ENCODE data around the gene KBTBD13. TPM values are rescaled to one million over a fixed set of nuclear protein-coding genes. Genes with fewer than 3 reads are reported as not detected.
A peak's percentile ranks its signal among the peaks of the same experiment; 100 is the strongest.

KBTBD13 gene
- polyA plus RNA-seq (2012; ENCODE audit: low read depth, missing spikeins) = 0.22 TPM

DNA sequence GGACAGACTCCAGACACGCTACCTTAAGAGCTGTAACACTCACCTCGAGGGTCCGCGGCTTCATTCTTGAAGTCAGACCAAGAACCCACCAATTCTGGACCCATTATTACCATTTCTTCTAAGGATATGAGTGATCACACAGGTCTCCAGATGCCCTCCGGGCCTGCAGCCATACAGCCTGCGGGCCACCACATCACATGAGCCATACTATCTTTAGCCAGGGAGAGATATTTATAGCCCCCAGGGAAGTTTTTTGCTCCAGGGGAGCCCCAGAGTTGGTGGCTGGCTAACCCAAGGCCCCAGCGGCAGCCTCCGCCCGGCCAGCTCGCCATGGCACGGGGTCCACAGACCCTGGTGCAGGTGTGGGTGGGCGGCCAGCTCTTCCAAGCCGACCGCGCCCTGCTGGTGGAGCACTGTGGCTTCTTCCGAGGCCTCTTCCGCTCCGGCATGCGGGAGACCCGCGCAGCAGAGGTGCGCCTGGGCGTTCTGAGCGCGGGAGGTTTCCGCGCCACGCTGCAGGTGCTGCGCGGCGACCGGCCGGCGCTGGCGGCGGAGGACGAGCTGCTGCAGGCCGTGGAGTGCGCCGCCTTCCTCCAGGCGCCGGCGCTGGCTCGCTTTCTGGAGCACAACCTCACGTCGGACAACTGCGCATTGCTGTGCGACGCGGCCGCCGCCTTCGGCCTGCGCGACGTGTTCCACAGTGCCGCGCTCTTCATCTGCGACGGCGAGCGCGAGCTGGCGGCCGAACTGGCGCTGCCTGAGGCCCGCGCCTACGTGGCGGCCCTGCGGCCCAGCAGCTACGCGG is at the start of gene KBTBD13:
TSS of gene KBTBD13 (plus strand) at position 261 of the 805 bp plus-strand sequence. CDS start at position 331, 70 bp downstream.
- no peak for TF ChIP-seq TAF1 (IDR thresholded peaks at IDR 0.05; ENCODE audit: low read depth, low read length)
- TF ChIP-seq POU2F2 (IDR thresholded peaks at IDR 0.05; ENCODE audit: low read depth, low read length) = no peak
- no peak for FAIRE-seq
- no peak for DNase-seq (ENCODE audit: insufficient read length, low spot score)

DNA sequence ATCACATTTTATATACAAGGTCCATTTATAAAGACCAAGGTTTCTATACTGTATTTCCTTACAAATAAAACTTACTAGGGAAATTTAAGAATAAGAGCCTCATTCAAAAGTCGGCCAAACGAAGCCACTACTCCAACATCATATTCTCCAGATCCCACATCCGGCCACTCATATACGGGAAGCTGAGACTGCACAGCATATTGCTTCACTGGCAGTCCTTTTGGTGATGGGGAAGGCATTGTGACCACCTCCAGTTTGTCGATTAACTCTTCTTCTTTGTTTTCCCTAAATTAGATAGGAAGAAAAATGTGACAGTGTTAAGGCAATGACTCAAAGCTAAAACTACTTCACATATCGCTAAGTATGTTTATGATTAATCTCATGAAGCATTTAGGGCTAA is 49.8 kb upstream of the KBTBD13 start:
- DNase-seq (ENCODE audit: insufficient read length, low spot score) (no peak), FAIRE-seq (no peak)
- TF ChIP-seq POLR2A (IDR thresholded peaks at IDR 0.05; ENCODE audit: low read depth, low read length) = no peak
- no peak for TF ChIP-seq TAF1 (IDR thresholded peaks at IDR 0.05; ENCODE audit: low read depth, low read length)
- TF ChIP-seq POU2F2 (IDR thresholded peaks at IDR 0.05; ENCODE audit: low read depth, low read length) = no peak
- no peak for TF ChIP-seq POLR2AphosphoS5 (IDR thresholded peaks at IDR 0.05; ENCODE audit: low read depth, low read length)
- no peak for TF ChIP-seq SPI1 (IDR thresholded peaks at IDR 0.05; ENCODE audit: low read depth, low read length)
- TF ChIP-seq PAX5 (IDR thresholded peaks at IDR 0.05; ENCODE audit: insufficient read depth, low read length, severe bottlenecking) = no peak

DNA sequence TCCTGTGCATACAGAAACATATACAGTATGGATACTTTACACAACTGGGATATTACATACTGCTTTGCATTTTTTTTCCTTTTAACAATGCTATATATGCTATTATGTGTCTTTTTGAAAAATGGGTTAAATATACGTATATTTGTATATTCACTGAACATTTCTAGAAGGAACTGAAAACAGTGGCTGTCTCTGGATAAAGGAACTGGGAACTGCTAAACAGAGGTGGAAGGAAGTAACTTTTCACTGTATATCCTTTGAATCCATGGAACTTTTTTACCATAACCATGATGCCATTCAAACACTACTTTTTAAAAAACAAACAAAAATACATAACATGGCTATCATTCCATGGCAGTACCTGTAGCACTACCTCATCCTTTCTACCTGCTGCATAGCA is 49.0 kb upstream of the KBTBD13 start:
- no peak for DNase-seq (ENCODE audit: insufficient read length, low spot score)
- TF ChIP-seq SPI1 (IDR thresholded peaks at IDR 0.05; ENCODE audit: low read depth, low read length) = peak; percentile 57
- TF ChIP-seq POU2F2 (IDR thresholded peaks at IDR 0.05; ENCODE audit: low read depth, low read length) = no peak
- no peak for FAIRE-seq

DNA sequence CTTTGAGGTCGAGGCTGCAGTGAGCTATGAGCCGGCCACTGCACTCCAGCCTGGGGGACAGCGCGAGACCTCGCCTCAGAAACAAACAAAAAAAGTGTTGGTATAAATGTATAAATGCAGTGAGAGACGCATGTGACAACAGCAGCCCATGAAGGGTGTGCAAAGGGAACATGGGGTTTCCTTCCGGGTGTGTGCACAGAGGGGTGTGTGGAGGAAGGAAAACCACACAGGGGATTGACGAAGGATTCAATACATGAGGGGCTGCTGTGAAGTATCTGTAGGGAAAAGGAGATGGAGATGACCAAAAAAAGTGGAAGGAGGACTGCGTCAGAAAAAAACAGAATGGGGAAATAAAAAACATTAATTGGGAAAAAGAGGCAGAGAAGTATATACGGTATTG is 48.2 kb upstream of the KBTBD13 start:
- TF ChIP-seq PAX5 (IDR thresholded peaks at IDR 0.05; ENCODE audit: insufficient read depth, low read length, severe bottlenecking) (no peak), POLR2AphosphoS5 (IDR thresholded peaks at IDR 0.05; ENCODE audit: low read depth, low read length) (no peak), TAF1 (IDR thresholded peaks at IDR 0.05; ENCODE audit: low read depth, low read length) (no peak), POU2F2 (IDR thresholded peaks at IDR 0.05; ENCODE audit: low read depth, low read length) (no peak), POLR2A (IDR thresholded peaks at IDR 0.05; ENCODE audit: low read depth, low read length) (no peak), SPI1 (IDR thresholded peaks at IDR 0.05; ENCODE audit: low read depth, low read length) (no peak)
- FAIRE-seq (no peak), DNase-seq (ENCODE audit: insufficient read length, low spot score) (no peak)

DNA sequence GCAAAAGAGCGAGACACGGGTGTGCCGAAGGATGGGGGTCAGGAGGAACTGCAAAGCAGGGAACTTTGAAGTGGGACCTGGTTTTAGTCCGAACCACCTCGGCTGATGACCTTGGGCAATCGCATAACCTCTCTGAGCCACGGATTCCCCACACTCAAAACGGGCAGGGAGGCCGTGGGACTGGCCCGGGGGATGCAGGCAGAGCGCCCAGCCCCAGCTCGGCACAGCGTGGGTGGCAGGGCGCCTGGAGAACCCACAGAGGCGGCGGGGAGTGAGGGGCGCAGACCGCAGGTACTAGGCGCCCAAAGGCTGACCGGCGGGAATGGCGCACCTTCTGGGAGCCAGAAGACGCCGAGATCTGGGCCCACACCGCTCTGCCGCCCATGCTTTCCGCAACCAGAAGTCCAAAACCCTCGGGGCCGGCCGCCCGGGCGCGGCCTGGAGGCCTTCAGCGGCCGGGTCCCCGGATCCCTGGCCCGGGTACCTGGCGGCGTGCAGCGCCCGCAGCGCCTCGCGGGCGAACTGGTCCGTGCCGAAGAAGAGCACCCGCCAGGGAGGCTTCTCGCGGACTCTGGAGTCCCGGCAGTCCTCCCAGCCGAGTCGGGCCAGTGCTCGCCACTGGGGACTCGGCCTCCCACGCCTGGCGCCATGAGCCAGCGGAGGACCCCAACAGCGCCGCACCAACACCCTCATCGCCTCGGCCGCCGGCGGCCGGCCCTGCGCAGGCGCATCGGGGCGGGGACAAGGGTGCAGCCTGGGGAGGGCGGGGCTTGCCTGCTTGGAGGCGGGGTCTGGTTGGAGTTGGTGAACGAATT is 47.4 kb upstream of the KBTBD13 start, which contains the start of gene MTFMT:
TSS of gene MTFMT (minus strand) at position 719 of the 815 bp plus-strand sequence. CDS start at position 693, 26 bp downstream.
- DNase-seq (ENCODE audit: insufficient read length, low spot score) = peak; percentile 97
- peak; percentile 96 for FAIRE-seq
- TF ChIP-seq POU2F2 (IDR thresholded peaks at IDR 0.05; ENCODE audit: low read depth, low read length) (0 out of 2 replicates have a peak, but pooled peaks have one; percentile 7), POLR2AphosphoS5 (IDR thresholded peaks at IDR 0.05; ENCODE audit: low read depth, low read length) (peak; percentile 66), PAX5 (IDR thresholded peaks at IDR 0.05; ENCODE audit: insufficient read depth, low read length, severe bottlenecking) (no peak), TAF1 (IDR thresholded peaks at IDR 0.05; ENCODE audit: low read depth, low read length) (no peak), SPI1 (IDR thresholded peaks at IDR 0.05; ENCODE audit: low read depth, low read length) (no peak), POLR2A (IDR thresholded peaks at IDR 0.05; ENCODE audit: low read depth, low read length) (peak; percentile 74)

DNA sequence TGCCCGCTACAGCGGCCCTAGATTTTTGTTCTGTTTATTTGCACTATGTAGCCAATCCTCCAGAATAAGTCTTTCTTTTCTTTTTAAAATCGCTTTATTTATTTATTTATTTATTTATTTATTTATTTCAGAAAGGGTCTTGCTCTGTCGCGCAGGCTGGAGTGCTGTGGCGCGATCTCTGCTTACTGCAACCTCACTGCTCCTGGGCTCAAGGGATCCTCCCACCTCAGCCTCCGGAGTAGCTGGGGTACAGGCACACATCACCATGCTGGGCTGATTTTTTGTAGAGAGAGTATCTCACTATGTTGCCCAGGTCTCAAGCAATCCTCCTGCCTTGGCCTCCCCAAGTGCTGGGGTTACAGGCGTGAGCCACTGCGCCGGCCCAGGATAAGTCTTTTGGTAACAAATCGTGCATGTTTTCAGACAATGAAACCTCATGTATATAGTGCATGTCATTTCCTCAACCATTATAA is 46.8 kb upstream of the KBTBD13 start:
- no peak for FAIRE-seq
- no peak for DNase-seq (ENCODE audit: insufficient read length, low spot score)
- no peak for TF ChIP-seq SPI1 (IDR thresholded peaks at IDR 0.05; ENCODE audit: low read depth, low read length)

DNA sequence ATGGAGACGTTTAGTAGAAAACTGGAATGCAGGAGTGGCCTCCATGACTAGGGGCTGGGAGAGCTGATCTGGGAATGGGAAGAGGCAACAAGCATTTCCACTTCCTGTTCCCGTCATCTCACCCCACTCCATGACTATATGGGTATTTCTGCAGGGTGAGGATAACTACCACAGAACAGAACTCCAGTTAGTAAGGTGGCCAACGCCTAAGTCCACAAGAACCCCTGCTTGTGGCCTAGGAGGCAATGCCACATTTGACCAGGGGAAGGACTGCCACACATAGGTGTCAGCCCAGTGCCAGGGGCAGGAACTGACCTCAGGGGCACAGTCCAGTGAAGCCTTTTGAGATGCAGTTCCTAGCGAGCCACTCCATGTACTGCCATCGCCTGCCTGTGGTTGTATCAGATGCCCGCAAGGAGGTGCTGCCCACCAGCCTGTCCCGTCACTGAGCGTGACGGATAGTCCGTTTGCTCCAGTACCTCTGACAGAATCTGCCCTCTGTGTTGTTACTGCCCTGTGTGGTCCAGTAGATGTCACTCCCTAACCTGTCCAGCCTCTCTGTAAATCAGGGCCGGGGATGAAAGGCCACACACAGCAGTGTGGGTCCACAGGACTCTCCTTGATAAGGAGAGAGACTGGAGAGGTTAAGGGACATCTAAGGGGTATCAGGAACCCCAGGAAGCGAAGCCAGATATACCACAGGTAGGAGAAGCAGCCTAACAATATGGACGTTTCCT is 43.6 kb upstream of the KBTBD13 start:
- no peak for DNase-seq (ENCODE audit: insufficient read length, low spot score)
- TF ChIP-seq PAX5 (IDR thresholded peaks at IDR 0.05; ENCODE audit: insufficient read depth, low read length, severe bottlenecking) (peak; percentile 35), TAF1 (IDR thresholded peaks at IDR 0.05; ENCODE audit: low read depth, low read length) (no peak), SPI1 (IDR thresholded peaks at IDR 0.05; ENCODE audit: low read depth, low read length) (0 out of 2 replicates have a peak, but pooled peaks have one; percentile 1), POLR2A (IDR thresholded peaks at IDR 0.05; ENCODE audit: low read depth, low read length) (no peak)
- FAIRE-seq = peak; percentile 89

DNA sequence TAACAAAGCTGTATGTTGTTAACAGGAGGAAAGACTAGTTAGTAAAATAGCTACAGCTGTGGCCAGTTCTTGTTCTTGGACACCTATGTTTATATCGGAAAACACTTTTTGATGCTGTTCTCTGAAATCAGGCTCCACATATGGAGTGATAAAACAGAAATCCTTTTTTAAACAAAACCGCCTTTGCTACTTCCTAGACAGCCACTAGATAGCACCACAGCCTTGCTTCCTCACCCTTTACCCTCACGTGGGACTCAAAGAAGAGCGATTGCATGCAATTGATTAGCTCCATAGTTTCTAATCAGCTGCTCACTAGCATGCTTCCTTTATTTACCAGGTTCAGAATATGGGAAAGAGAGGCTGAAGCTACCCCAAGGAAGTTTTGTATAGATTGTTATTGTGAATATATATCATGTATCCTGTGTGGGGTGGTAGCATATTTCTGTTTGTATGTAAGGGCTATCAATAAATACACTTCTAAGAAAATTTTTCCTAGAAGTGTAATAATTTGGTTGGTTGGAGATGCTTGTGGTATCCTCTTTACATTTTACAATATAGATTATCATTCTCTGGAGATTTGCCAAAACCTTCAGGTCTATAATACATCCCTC is 42.8 kb upstream of the KBTBD13 start:
- no peak for TF ChIP-seq POLR2AphosphoS5 (IDR thresholded peaks at IDR 0.05; ENCODE audit: low read depth, low read length)
- TF ChIP-seq POLR2A (IDR thresholded peaks at IDR 0.05; ENCODE audit: low read depth, low read length) = no peak
- no peak for TF ChIP-seq TAF1 (IDR thresholded peaks at IDR 0.05; ENCODE audit: low read depth, low read length)
- TF ChIP-seq POU2F2 (IDR thresholded peaks at IDR 0.05; ENCODE audit: low read depth, low read length) = no peak
- no peak for TF ChIP-seq SPI1 (IDR thresholded peaks at IDR 0.05; ENCODE audit: low read depth, low read length)
- no peak for TF ChIP-seq PAX5 (IDR thresholded peaks at IDR 0.05; ENCODE audit: insufficient read depth, low read length, severe bottlenecking)
- no peak for DNase-seq (ENCODE audit: insufficient read length, low spot score)
- FAIRE-seq = peak; percentile 58

DNA sequence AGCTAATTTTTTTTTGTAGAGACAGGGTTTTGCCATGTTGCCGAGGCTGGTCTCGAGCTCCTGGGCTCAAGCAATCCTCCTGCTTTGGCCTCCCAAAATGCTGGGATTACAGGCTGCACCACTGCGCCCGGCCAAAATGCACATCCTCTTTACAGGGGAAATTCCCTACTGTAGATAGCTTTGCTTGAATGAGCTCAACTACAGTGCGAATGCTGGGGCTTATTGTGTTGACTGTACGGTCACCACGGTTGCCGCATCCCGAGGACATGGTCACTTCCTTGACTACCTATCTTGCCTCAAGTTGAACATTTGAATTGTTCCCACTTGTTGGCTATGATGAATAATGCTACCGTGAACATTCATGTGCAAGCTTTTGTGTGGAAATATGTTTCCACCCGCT is 41.8 kb upstream of the KBTBD13 start:
- DNase-seq (ENCODE audit: insufficient read length, low spot score) (no peak), FAIRE-seq (no peak)
- TF ChIP-seq POLR2AphosphoS5 (IDR thresholded peaks at IDR 0.05; ENCODE audit: low read depth, low read length) (no peak), PAX5 (IDR thresholded peaks at IDR 0.05; ENCODE audit: insufficient read depth, low read length, severe bottlenecking) (no peak), POLR2A (IDR thresholded peaks at IDR 0.05; ENCODE audit: low read depth, low read length) (no peak), TAF1 (IDR thresholded peaks at IDR 0.05; ENCODE audit: low read depth, low read length) (no peak), SPI1 (IDR thresholded peaks at IDR 0.05; ENCODE audit: low read depth, low read length) (peak; percentile 44; the same call in 1 of the 2 replicates)

All from GM12891 (cell line).